DMS 273 treated with DMSO at 0.1 percent for 48 hours (cell line): ENCODE results near the gene ZNF444.
A peak's percentile ranks its signal among the peaks of the same experiment; 100 is the strongest.
"Not testable (repeated sequence)": the region's sequence is repeated elsewhere in the genome, so short reads cannot be mapped to it uniquely, and the experiment has no call there.

Experiments
- DNase-seq: peaks from one replicate; lab custom pipeline; 2025; lab: John Stamatoyannopoulos, UW

ZNF444 gene

GRCh38 chr19:56140583-56141416 is at the start of gene ZNF444:
Gene ZNF444, plus strand, starts transcription at chr19:56141287. Its CDS starts 5,625 bp downstream, at chr19:56146912.
- peak; percentile 99 for DNase-seq

- DNase-seq = no peak
Measured at GRCh38 chr19:56091751-56092546, 49.1 kb upstream of the ZNF444 start.

GRCh38 chr19:56092685-56093631 is 48.1 kb upstream of the ZNF444 start:
- no peak for DNase-seq

- DNase-seq = no peak
Measured at GRCh38 chr19:56094449-56094848, 46.6 kb upstream of the ZNF444 start.

- no peak for DNase-seq
Measured at GRCh38 chr19:56096665-56097064, 44.4 kb upstream of the ZNF444 start.

GRCh38 chr19:56097306-56097705 is 43.8 kb upstream of the ZNF444 start:
- DNase-seq = no peak

GRCh38 chr19:56097776-56098175 is 43.3 kb upstream of the ZNF444 start:
- no peak for DNase-seq

- DNase-seq = not testable (repeated sequence)
Measured at GRCh38 chr19:56098237-56098636, 42.9 kb upstream of the ZNF444 start.

DNA sequence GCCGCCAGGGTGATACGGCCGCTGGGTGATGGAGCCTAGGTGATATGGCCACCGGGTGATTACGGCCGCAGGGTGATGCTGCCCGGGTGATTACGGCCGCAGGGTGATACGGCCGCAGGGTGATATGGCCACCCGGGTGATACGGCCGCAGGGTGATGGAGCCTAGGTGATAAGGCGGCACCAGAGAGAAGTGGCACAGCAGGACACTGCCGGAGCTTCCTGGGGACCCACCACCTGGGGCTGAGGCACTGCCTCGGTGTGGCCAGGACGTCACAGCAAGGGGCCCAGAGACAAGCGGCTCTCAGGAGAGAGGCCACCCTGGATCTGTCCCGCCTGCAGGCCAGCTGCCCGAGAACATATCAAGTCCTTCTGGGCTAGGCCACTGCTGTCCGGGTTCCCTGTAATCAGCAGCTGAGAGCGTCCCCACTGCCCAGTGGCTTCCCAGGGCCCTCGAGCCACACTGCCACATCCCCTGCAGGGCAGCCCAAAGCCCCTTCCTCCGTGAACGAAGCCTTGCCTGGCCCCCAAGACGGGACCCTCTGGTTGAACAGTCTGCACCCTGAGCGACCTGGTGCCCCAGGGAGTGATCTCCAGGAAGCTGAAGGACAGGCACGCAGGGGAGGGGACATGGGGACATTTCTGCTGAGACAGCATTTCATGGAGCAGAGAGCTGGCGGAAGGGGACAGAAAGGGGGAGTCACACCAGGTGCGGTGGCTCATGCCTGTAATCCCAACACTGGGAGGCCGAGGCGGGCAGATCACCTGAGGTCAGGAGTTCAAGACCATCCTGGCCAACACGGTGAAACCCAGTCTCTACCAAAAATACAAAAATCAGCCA is 42.1 kb upstream of the ZNF444 start:
- DNase-seq = no peak

DNA sequence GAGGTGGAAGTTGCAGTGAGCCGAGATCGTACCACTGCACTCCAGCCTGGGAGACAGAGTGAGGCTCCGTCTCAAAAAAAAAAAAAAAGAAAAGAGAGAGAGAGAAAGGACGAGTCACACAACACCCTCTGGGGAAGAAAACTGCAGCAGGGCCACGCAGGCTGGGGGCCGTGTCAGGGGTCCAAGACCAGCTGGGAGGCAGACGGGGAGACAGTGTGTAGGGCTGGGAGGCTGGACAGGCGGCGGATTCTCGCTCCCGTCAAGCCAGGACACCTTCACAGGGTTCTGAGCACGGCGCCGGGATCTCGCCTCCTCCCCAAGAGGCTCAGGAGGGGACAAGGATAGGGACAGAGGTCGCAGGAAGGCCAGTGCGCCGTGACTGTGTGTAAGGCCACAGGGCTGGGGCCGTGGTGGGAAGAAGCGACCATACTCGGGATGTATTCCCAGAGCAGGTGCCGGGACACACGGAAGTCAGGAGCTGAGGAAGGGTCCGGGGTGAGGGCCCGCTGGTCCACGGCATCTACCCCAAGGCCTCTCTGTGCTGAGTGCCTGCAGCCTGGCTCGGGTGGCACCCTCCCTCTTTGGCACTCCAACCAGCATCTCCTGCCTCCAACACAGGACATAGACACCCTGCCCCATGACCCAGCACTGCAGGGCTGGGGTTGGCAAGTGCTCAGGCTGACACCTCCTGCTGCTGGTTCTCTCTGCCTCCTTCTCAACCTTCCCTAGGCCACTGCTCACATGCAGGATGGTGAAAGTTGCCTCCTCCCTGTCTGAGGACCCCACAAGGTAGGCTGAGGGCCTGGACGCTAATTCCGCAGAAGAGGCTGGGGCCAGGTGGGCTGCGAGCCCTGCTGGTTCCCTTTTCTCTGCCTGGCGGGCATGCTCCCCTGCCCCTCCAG is 41.2 kb upstream of the ZNF444 start:
- no peak for DNase-seq

DNA sequence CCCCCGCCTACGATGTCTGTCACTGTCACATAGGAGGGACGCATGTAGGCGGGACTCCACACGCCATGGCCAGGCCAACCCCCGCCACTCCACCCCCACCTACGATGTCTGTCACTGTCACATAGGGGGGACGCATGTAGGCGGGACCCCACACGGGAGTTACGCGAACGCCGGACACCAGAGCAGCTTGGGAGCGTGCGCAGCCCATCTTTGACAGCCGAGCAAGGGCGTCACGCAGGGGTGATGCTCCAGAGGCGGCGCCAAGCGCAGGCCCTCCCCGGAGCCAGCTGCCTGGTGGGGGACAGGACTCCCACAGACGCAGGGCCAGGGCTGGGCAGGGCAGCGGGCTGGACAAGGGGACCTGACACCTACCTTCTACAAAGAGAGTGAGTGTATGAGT is 40.0 kb upstream of the ZNF444 start:
- no peak for DNase-seq

DNA sequence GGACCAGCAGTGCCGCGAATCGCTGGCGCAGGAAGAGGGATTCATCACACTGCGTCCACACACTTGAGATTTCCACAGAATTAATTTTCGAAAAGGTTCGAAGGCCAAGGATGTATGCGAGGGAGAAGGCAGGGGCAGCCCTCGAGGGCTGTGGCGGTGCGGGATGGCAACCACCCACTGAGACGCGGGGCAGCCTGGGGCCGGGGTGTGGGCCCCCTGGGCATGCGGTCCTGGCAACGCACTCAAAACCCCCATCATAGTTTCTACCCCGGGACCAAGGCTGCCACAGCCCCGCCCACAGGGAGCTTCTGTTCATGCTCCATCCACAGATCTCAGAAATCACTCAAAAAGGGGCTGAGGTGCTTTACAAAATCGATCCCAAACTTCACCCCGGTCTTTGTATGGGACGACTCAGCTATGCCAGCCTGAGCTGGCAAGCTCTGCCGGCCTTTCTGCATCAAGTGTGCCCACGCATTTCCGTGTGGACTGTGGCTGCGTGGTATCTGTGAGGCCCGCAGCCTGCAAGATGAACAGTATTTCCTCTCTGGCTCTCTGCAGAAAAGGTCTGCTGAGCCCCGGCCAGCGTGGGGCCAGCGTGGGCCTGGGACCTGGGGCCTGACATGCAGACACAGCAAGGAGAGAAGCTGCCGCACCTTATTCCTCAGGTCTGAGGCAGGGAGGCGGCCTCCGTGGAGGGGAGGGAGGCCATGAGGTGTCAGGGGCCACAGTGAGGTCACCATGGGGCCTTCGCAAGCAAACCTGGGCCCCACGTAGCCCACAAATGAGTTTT is 39.1 kb upstream of the ZNF444 start:
- no peak for DNase-seq

DNA sequence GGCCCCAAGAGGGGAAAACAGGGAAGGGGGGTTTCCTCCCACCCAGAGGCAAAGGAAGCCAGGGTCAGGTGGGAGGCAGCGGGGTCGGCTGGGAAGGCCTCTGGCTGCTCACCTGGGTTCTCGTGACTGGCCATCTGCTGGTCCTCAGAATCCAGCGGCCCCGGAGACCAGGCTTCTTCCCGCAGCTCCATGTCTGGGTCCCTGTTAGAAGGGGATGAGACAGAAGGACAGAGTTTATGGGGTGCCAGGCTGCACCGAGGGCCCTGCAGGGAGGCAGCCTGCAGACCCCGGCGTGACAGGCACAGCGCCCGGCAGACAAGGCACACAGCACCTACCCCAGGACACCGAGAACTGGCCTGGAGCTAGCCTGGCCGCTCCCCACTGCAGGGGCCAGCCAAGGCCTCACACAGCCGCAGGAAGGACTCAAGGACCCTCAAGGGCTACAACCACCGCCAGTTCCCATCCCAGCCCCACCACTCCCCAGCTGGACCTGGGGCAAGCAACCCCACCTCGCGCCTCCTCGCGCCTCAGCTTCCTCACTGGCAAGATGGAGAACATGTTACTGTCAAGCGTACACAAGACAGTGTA is 38.0 kb upstream of the ZNF444 start:
- no peak for DNase-seq

- no peak for DNase-seq
Measured at GRCh38 chr19:56104423-56104822, 36.7 kb upstream of the ZNF444 start.

DNA sequence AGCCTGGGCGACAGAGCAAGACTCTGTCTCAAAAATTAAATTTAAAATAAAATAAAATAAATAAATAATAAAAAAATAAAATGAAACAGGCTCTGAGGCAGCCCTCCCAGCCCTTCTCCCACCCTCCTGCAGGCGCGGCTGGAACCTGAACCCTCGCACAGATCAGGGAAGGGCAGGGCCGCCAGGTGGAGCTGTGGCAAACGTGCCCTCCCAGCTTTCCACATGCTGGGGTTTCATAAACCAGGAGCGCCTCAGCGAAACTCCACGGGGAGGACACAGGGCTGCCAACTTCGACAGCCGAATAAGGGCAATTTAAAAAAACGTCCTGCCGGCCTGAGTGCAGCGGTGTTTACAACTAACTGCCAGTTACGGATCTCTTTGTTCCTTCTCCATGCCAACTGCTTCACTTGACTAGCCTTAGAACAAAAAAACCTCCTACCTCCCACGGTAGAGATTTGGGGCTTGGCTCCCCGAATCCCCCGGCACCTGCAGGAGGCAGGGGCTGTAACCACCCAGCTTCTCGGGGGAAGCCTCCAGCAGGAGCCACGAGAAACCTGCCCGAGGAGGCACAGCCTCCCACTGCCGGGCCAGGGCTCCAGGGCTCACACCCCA is 35.9 kb upstream of the ZNF444 start:
- DNase-seq = peak; percentile 87

DNA sequence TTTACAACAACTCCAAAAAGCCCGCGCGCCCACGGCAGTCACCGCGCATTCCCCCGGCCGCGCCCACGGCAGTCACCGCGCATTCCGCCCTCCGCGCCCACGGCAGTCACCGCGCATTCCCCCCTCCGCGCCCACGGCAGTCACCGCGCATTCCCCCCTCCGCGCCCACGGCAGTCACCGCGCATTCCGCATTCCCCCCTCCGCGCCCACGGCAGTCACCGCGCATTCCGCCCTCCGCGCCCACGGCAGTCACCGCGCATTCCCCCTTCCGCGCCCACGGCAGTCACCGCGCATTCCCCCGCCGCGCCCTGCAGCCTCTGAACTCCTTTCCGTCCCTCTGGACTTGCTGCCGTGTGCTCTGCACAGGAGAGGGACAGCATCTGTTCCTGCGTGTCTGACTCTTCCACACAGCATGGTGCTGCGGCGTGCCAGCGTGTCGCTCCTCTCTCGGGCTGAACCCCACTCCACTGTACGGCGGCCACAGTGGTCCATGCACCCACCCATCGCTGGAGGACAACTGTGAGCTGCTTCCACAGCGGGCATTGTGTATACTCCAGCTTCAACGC is 35.2 kb upstream of the ZNF444 start:
- DNase-seq = not testable (repeated sequence)

DNA sequence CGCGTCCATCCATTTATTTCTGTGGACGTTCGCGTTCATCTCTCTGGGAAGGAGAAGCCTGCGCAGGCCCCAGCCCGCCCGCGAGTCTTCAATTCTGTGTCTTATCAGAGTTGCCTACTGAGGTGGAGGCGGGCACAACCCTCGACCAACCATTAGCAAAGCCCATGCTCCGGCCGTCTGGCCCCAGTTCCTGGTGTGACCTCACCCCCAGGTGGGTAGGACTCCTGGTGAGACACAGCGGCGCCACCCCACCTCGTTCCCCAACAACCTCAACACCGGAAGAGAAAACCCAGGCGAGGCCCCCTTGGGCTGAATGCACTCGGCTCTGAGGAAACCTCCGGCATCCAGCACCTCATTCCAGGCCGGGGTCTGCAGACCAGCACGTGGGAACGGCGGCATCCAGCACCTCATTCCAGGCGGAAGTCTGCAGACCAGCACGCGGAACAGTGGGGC is 34.7 kb upstream of the ZNF444 start:
- DNase-seq = no peak

DNA sequence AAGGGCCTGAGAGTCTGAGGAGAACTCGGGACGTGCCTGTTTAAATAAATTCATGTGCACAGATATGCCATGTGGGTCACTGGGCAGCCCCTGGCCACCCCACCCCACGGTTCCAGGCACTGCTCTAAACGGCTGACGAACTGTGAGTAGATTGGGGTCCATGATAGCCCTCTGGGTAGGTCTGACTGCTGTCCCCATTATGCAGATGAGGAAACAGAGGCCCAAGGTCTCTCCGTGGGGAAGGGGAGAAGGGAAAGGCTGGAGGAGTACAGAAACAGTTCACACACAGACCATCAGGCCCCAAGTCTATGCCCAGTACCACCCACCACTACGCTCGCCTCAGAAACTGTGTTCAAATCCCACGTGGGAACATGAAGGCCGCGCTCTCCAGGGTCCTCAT is 34.1 kb upstream of the ZNF444 start:
- no peak for DNase-seq
